Stimulated activated naive B cell treated with anti-CD40 and anti-IgM and Interleukin-4, amounts not matched to agents 10 μg/mL and 1 μg/mL and 100 μg/mL, for 72 hours (primary cell): Measurements from ENCODE around the gene ZBTB16.

Source experiments
- ATAC-seq, 2 donors: fragments of 150-1000 bp; cut with Tn5 transposase; replicated peaks; 2 replicates each; pipeline ENCODE4 v1.10.0; 2021; ENCODE audit warnings: moderate library complexity in 1 of 2
- DNase-seq: peaks from one replicate; pipeline ENCODE4 v3.0.0; 2021
- H3K27ac Mint-ChIP-seq: one replicate; pipeline ENCODE4 v1.8.0; 2022; ENCODE audit warnings: mild to moderate bottlenecking, mixed read lengths
- H3K27me3 Mint-ChIP-seq, 2 donors: one replicate each; pipeline ENCODE4 v1.8.0; 2022; ENCODE audit warnings: mixed read lengths in 2 of 2
- H3K36me3 Mint-ChIP-seq, 2 donors: one replicate each; pipeline ENCODE4 v1.8.0; 2022; ENCODE audit warnings: mixed read lengths in 2 of 2, mild to moderate bottlenecking in 1 of 2
- H3K4me1 Mint-ChIP-seq, 2 donors: one replicate each; pipeline ENCODE4 v1.8.0; 2022; ENCODE audit warnings: mixed read lengths in 2 of 2, mild to moderate bottlenecking in 1 of 2
- H3K4me3 Mint-ChIP-seq, 2 donors: one replicate each; pipeline ENCODE4 v1.8.0; 2022; ENCODE audit warnings: mild to moderate bottlenecking in 2 of 2, mixed read lengths in 2 of 2, moderate library complexity in 1 of 2
- H3K9me3 Mint-ChIP-seq, 2 donors: one replicate each; pipeline ENCODE4 v1.8.0; 2022; ENCODE audit warnings: mixed read lengths in 2 of 2, mild to moderate bottlenecking in 1 of 2

ZBTB16 gene

DNA sequence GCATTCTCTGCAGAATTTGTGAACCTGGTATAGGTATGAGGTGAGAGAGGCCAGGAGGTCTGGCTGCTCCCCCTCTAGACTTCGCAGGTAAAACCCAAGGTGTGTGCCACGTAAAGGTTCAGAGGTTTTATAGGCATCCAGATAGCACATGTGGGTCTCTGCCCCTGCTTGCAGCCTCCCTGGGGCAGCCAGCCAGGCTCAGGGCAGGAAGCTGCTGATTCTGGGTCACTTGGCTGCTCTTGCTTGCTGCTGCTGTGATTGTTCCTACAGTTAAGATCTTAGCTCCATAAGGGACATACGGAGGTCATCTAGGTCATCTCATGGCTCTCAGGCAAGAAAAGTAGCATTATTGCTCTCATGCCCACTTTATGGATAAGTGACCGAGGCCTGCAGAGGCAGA lies 30.2 kb downstream of the ZBTB16 start:
- ATAC-seq: no peak
- H3K27ac Mint-ChIP-seq: no peak overlapping the region
- H3K4me3 Mint-ChIP-seq: no peak overlapping the region

GRCh38 chr11:114090225-114090910 lies 30.9 kb downstream of the ZBTB16 start:
- H3K27ac Mint-ChIP-seq: no peak overlapping the region
- peaks cover 8 to 19% of the 10 kb centered on the region in 2 donors for H3K4me1 Mint-ChIP-seq

More for the DNA sequence above, 30.2 kb downstream of the ZBTB16 start:
- Mint-ChIP-seq H3K36me3 (peaks cover 6 to 10% of the 10 kb centered on the region in 2 donors), H3K4me1 (peaks cover 8 to 21% of the 10 kb centered on the region in 2 donors), H3K9me3 (no peaks in the 10 kb centered on the region), H3K27me3 (peaks cover 0 to 4% of the 10 kb centered on the region in 2 donors)
- DNase-seq: no peak

GRCh38 chr11:114090976-114091375 lies 31.5 kb downstream of the ZBTB16 start:
- H3K27me3 Mint-ChIP-seq: no peaks in the 10 kb centered on the region

More at GRCh38 chr11:114090225-114090910, 30.9 kb downstream of the ZBTB16 start:
- H3K9me3 Mint-ChIP-seq: no peaks in the 10 kb centered on the region
- H3K4me3 Mint-ChIP-seq: no peak overlapping the region
- ATAC-seq (no peak), DNase-seq (no peak)
- H3K27me3 Mint-ChIP-seq: peaks cover 0 to 3% of the 10 kb centered on the region in 2 donors
- peaks cover 6 to 10% of the 10 kb centered on the region in 2 donors for H3K36me3 Mint-ChIP-seq

GRCh38 chr11:114091516-114092397 lies 32.2 kb downstream of the ZBTB16 start:
- no peak for DNase-seq
- peak overlapping the region; percentile 42 for H3K27ac Mint-ChIP-seq
- no peak for ATAC-seq
- no peaks in the 10 kb centered on the region for H3K9me3 Mint-ChIP-seq
- H3K4me1 Mint-ChIP-seq: peaks cover 13 to 16% of the 10 kb centered on the region in 2 donors
- H3K36me3 Mint-ChIP-seq: peaks cover 6 to 10% of the 10 kb centered on the region in 2 donors
- no peaks in the 10 kb centered on the region for H3K27me3 Mint-ChIP-seq
- no peak overlapping the region for H3K4me3 Mint-ChIP-seq

More at GRCh38 chr11:114090976-114091375, 31.5 kb downstream of the ZBTB16 start:
- Mint-ChIP-seq H3K9me3 (no peaks in the 10 kb centered on the region), H3K36me3 (peaks cover 6 to 10% of the 10 kb centered on the region in 2 donors), H3K4me1 (peaks cover 8 to 16% of the 10 kb centered on the region in 2 donors), H3K4me3 (no peak overlapping the region), H3K27ac (no peak overlapping the region)
- ATAC-seq (no peak), DNase-seq (no peak)

DNA sequence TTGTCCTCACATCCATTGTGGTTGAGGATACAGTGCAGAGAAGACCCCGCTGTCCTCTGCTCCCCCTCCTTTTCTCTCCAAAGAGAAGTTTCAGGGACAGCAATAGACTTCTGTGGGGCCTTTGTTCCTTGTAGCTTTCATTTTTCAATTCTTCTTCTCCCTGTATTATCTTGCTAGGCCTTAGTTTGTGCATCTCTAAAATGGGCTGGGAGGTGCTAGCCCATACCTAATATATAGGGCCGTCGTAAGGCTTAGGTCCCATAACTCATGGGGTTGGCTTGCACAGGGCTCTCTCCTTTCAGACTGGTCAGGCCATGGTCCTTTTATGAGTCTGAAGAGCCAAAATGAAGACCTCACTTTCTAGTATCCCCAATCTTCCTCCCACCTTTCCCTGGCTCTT lies 33.0 kb downstream of the ZBTB16 start:
- Mint-ChIP-seq H3K9me3 (no peaks in the 10 kb centered on the region), H3K4me3 (no peak overlapping the region), H3K4me1 (peaks cover 9 to 16% of the 10 kb centered on the region in 2 donors), H3K36me3 (peaks cover 2 to 3% of the 10 kb centered on the region in 2 donors), H3K27ac (no peak overlapping the region), H3K27me3 (no peaks in the 10 kb centered on the region)
- DNase-seq (no peak), ATAC-seq (no peak)

DNA sequence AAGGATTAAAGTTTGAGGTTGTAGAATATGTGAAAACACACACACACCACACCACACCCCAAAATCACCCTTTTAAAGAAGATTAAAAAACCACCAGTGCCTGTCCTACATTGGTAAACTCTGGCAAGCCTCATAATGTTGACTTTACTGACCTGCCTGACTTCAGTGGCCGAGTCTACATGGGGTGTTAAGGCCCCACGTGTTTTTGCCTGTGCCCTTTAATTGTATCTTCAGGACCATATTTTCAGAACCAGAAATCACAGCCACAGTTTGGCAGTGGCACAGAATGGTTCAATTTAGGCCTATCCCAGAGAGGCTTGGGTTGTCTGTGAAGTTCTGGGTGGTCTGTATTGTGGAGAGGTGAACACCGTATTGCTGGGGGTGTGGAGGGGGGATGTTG lies 33.4 kb downstream of the ZBTB16 start:
- no peak for DNase-seq
- Mint-ChIP-seq H3K9me3 (no peaks in the 10 kb centered on the region), H3K4me3 (no peak overlapping the region), H3K27me3 (no peaks in the 10 kb centered on the region), H3K4me1 (peaks cover 12 to 17% of the 10 kb centered on the region in 2 donors), H3K27ac (peak overlapping the region; percentile 9), H3K36me3 (peaks cover 2 to 3% of the 10 kb centered on the region in 2 donors)
- ATAC-seq: no peak

DNA sequence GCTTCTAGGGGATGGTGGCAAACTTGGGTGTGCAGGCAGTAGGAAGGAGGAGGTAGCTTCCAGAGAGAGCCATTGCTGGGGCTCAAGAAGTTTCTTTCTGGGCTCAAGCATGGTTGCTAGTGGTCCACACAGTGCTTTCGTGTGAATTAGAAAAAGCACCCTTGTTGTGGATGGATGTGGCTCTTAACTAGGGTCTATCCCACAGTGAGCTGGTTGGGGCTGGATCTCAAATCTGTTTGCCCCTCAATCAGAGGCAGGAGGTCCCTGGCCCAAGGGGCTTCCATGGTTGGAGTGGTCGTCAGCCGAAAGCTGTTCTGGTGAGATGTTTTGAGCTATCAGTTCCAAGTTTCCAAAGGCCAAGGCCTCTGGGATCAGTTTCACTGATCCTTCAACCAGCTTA lies 35.0 kb downstream of the ZBTB16 start:
- no peak for ATAC-seq
- peaks cover 2 to 3% of the 10 kb centered on the region in 2 donors for H3K36me3 Mint-ChIP-seq
- DNase-seq: no peak
- no peaks in the 10 kb centered on the region for H3K9me3 Mint-ChIP-seq
- H3K27me3 Mint-ChIP-seq: no peaks in the 10 kb centered on the region
- no peak overlapping the region for H3K4me3 Mint-ChIP-seq
- peaks cover 14 to 24% of the 10 kb centered on the region in 2 donors for H3K4me1 Mint-ChIP-seq
- H3K27ac Mint-ChIP-seq: no peak overlapping the region

DNA sequence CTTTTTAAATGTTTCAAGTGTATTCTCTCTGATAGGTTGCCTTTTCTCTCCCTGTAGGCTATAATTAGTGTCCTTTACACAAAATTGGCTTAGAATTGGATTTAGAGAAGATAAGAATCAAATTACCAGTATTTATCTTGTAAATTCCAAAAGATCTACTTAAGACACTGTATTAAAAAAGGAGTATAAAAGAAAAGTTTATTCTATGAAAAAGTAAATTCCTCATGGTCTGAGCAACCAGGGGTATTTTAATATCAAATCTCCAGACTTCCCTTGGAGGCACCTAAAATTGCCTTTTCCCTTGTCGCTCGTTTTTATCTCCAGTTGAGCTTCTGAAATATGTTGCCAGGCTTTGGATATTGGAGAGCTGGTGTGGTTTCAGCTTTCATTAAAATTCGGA lies 36.4 kb downstream of the ZBTB16 start:
- Mint-ChIP-seq H3K27ac (no peak overlapping the region), H3K4me1 (peaks cover 14 to 29% of the 10 kb centered on the region in 2 donors), H3K9me3 (no peaks in the 10 kb centered on the region), H3K36me3 (peaks cover 2 to 3% of the 10 kb centered on the region in 2 donors), H3K27me3 (no peaks in the 10 kb centered on the region), H3K4me3 (no peak overlapping the region)
- no peak for ATAC-seq
- DNase-seq: no peak

GRCh38 chr11:114097832-114098231 lies 38.3 kb downstream of the ZBTB16 start:
- Mint-ChIP-seq H3K4me1 (peaks cover 11 to 31% of the 10 kb centered on the region in 2 donors), H3K9me3 (no peaks in the 10 kb centered on the region), H3K27ac (no peak overlapping the region), H3K36me3 (no peaks in the 10 kb centered on the region), H3K27me3 (no peaks in the 10 kb centered on the region), H3K4me3 (no peak overlapping the region)
- ATAC-seq (no peak), DNase-seq (no peak)

DNA sequence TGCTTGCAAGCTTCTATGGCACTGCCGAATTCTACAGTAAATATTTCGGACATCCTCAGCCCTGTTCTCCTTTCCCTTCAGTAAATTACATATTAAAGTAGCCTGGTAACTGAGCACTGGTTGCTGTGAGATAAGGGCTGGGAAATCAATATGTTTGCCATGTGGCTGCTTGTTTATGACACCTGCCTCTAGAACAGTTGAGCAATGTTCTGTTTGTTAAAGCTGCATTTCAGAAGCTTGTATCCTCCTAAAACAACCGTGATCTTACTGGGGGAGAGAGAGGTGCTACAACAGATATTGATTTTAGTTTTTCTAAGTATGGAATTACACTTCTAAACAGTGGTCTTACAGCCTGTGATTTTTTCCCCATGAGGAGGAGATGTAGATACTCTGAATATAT lies 39.4 kb downstream of the ZBTB16 start:
- no peaks in the 10 kb centered on the region for H3K9me3 Mint-ChIP-seq
- ATAC-seq (no peak), DNase-seq (no peak)
- no peaks in the 10 kb centered on the region for H3K27me3 Mint-ChIP-seq
- H3K4me3 Mint-ChIP-seq: no peak overlapping the region
- H3K4me1 Mint-ChIP-seq: peaks cover 21 to 42% of the 10 kb centered on the region in 2 donors
- no peak overlapping the region for H3K27ac Mint-ChIP-seq
- H3K36me3 Mint-ChIP-seq: no peaks in the 10 kb centered on the region

GRCh38 chr11:114099392-114100178 lies 40.1 kb downstream of the ZBTB16 start:
- Mint-ChIP-seq H3K36me3 (no peaks in the 10 kb centered on the region), H3K27me3 (no peaks in the 10 kb centered on the region), H3K9me3 (no peaks in the 10 kb centered on the region), H3K4me1 (peaks cover 24 to 48% of the 10 kb centered on the region in 2 donors), H3K27ac (no peak overlapping the region), H3K4me3 (no peak overlapping the region)
- DNase-seq (no peak), ATAC-seq (peak in 1 of 2 donors; percentile 40)

- Mint-ChIP-seq H3K9me3 (no peaks in the 10 kb centered on the region), H3K4me1 (peaks cover 16 to 29% of the 10 kb centered on the region in 2 donors), H3K4me3 (peak overlapping the region; percentile 10 to 29), H3K27ac (peak overlapping the region; percentile 85), H3K36me3 (no peaks in the 10 kb centered on the region), H3K27me3 (peaks cover 0 to 6% of the 10 kb centered on the region in 2 donors)
- ATAC-seq: peak; percentile 73 to 79
- no peak for DNase-seq
Observed at GRCh38 chr11:114102993-114103896, 43.7 kb downstream of the ZBTB16 start.

DNA sequence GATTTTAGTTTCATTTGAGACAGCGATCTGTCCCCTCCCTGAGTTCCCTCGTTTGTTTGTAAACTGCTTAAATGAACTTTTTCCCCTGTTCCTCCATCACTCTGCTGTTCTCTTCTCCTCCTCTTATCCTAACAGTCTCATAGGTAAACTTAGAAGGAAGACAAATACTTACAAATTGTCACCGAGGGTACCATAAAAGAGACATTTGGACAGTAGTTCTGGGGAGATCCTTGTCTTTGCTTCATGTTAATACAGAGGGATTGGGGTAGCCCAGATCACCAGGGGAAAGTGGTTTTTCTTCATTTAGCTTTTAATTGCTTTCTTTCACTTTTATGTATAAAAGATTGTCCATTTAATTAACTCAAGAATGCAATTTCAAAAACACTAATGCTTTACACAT lies 46.1 kb downstream of the ZBTB16 start:
- Mint-ChIP-seq H3K27ac (no peak overlapping the region), H3K4me1 (peaks cover 30 to 37% of the 10 kb centered on the region in 2 donors), H3K4me3 (no peak overlapping the region)

More for the DNA sequence above, 46.1 kb downstream of the ZBTB16 start:
- peaks cover 15 to 23% of the 10 kb centered on the region in 2 donors for H3K27me3 Mint-ChIP-seq
- DNase-seq: no peak
- ATAC-seq: no peak
- no peaks in the 10 kb centered on the region for H3K9me3 Mint-ChIP-seq
- H3K36me3 Mint-ChIP-seq: no peaks in the 10 kb centered on the region
